Activated T-helper 17 cell treated with anti-CD3 and anti-CD28 coated beads, Interleukin-2, amount 50 U/mL, for 72 hours (primary cell): Measurements from ENCODE around the gene ULBP1. TPM values are rescaled to one million over a fixed set of nuclear protein-coding genes. Genes with fewer than 3 reads are reported as not detected.
"Not testable (repeated sequence)": the region's sequence is repeated elsewhere in the genome, so short reads cannot be mapped to it uniquely, and the experiment has no call there.

Experiments
- ATAC-seq: fragments of 150-1000 bp; cut with Tn5 transposase; replicated peaks from 2 replicates; pipeline ENCODE4 v1.10.0; 2021; ENCODE audit warnings: mild to moderate bottlenecking, moderate library complexity
- H3K27ac Mint-ChIP-seq: one replicate; pipeline ENCODE4 v1.8.0; 2022; ENCODE audit warnings: mixed read lengths
- H3K27me3 Mint-ChIP-seq: one replicate; pipeline ENCODE4 v1.8.0; 2022; ENCODE audit warnings: mixed read lengths
- H3K36me3 Mint-ChIP-seq: one replicate; pipeline ENCODE4 v1.8.0; 2022; ENCODE audit warnings: low read depth, mild to moderate bottlenecking, mixed read lengths
- H3K4me1 Mint-ChIP-seq: one replicate; pipeline ENCODE4 v1.8.0; 2022; ENCODE audit warnings: mixed read lengths
- H3K4me3 Mint-ChIP-seq: one replicate; pipeline ENCODE4 v1.8.0; 2022; ENCODE audit warnings: mild to moderate bottlenecking, mixed read lengths
- H3K9me3 Mint-ChIP-seq: one replicate; pipeline ENCODE4 v1.8.0; 2022; ENCODE audit warnings: mixed read lengths
- total RNA-seq, 2 donors: library from RNA; stranded (reverse); gene quantifications; one replicate each; pipeline ENCODE4 v1.2.3, GENCODE V29; 2022

ULBP1 gene
- total RNA-seq, 2 donors from 2014 or later, result 0.35 to 0.48 TPM

- Mint-ChIP-seq H3K9me3 (no peaks in the 10 kb centered on the region), H3K36me3 (no peaks in the 10 kb centered on the region)
- ATAC-seq, result no peak
Measured at GRCh38 chr6:150008588-150008987, 44.8 kb downstream of the ULBP1 start.

GRCh38 chr6:150012846-150013784 is 49.4 kb downstream of the ULBP1 start:
- not testable (repeated sequence) for H3K27ac Mint-ChIP-seq, H3K9me3 Mint-ChIP-seq, H3K36me3 Mint-ChIP-seq, ATAC-seq
- Mint-ChIP-seq H3K4me3 (peak overlapping the region; percentile 35), H3K27me3 (peaks cover 69% of the 10 kb centered on the region), H3K4me1 (peaks cover 11% of the 10 kb centered on the region)

More at GRCh38 chr6:150008588-150008987, 44.8 kb downstream of the ULBP1 start:
- Mint-ChIP-seq H3K4me3 (no peak overlapping the region), H3K4me1 (peaks cover 14% of the 10 kb centered on the region), H3K27ac (no peak overlapping the region), H3K27me3 (peaks cover 37% of the 10 kb centered on the region)

- H3K9me3 Mint-ChIP-seq, H3K36me3 Mint-ChIP-seq, H3K27ac Mint-ChIP-seq: not testable (repeated sequence)
- peak; percentile 26 for ATAC-seq
- peak overlapping the region; percentile 35 for H3K4me3 Mint-ChIP-seq
- peaks cover 68% of the 10 kb centered on the region for H3K27me3 Mint-ChIP-seq
- H3K4me1 Mint-ChIP-seq, result peaks cover 11% of the 10 kb centered on the region
Measured at GRCh38 chr6:150013785-150014622, 50.3 kb downstream of the ULBP1 start.

GRCh38 chr6:150014623-150015280 is 51.0 kb downstream of the ULBP1 start:
- H3K27ac Mint-ChIP-seq, H3K4me3 Mint-ChIP-seq, H3K9me3 Mint-ChIP-seq, H3K36me3 Mint-ChIP-seq, ATAC-seq: not testable (repeated sequence)
- H3K4me1 Mint-ChIP-seq, result peaks cover 11% of the 10 kb centered on the region
- peaks cover 70% of the 10 kb centered on the region for H3K27me3 Mint-ChIP-seq

- not testable (repeated sequence) for H3K36me3 Mint-ChIP-seq, H3K27ac Mint-ChIP-seq, H3K9me3 Mint-ChIP-seq, H3K4me3 Mint-ChIP-seq
- Mint-ChIP-seq H3K27me3 (peaks cover 65% of the 10 kb centered on the region), H3K4me1 (peaks cover 11% of the 10 kb centered on the region)
- peak; percentile 46 for ATAC-seq
Measured at GRCh38 chr6:150015281-150016001, 51.7 kb downstream of the ULBP1 start.

GRCh38 chr6:150016324-150017185 is 52.8 kb downstream of the ULBP1 start:
- Mint-ChIP-seq H3K36me3 (no peaks in the 10 kb centered on the region), H3K4me1 (peaks cover 11% of the 10 kb centered on the region), H3K9me3 (no peaks in the 10 kb centered on the region), H3K4me3 (no peak overlapping the region), H3K27me3 (peaks cover 61% of the 10 kb centered on the region), H3K27ac (no peak overlapping the region)
- peak; percentile 76 for ATAC-seq

- Mint-ChIP-seq H3K27me3 (peaks cover 61% of the 10 kb centered on the region), H3K4me1 (peaks cover 11% of the 10 kb centered on the region)
- not testable (repeated sequence) for H3K4me3 Mint-ChIP-seq, ATAC-seq, H3K27ac Mint-ChIP-seq, H3K9me3 Mint-ChIP-seq, H3K36me3 Mint-ChIP-seq
Measured at GRCh38 chr6:150017186-150017521, 53.4 kb downstream of the ULBP1 start.

GRCh38 chr6:150018846-150019580 is 55.3 kb downstream of the ULBP1 start:
- H3K4me3 Mint-ChIP-seq, result no peak overlapping the region
- H3K27me3 Mint-ChIP-seq, result peaks cover 52% of the 10 kb centered on the region
- no peaks in the 10 kb centered on the region for H3K36me3 Mint-ChIP-seq
- no peaks in the 10 kb centered on the region for H3K9me3 Mint-ChIP-seq
- no peak for ATAC-seq
- no peak overlapping the region for H3K27ac Mint-ChIP-seq
- H3K4me1 Mint-ChIP-seq, result peaks cover 11% of the 10 kb centered on the region

GRCh38 chr6:150021870-150022269 is 58.1 kb downstream of the ULBP1 start:
- peaks cover 48% of the 10 kb centered on the region for H3K27me3 Mint-ChIP-seq
- H3K4me3 Mint-ChIP-seq, H3K27ac Mint-ChIP-seq, H3K9me3 Mint-ChIP-seq, H3K36me3 Mint-ChIP-seq, H3K4me1 Mint-ChIP-seq, ATAC-seq: not testable (repeated sequence)

Other genes with a start within 250 kb of the ULBP1 start
- gene LATS1, start 245.8 kb upstream of the ULBP1 start, total RNA-seq, result 10 to 100 TPM; 21.5 to 27.9 TPM
- gene NUP43, start 217.4 kb upstream of the ULBP1 start, total RNA-seq, result 10 to 100 TPM; 54.6 to 84.8 TPM
- 10 to 100 TPM; 48.6 to 89.5 TPM for gene PCMT1, start 214.2 kb upstream of the ULBP1 start, total RNA-seq
- gene LRP11, start 99.6 kb upstream of the ULBP1 start, total RNA-seq, result 1 to 10 TPM; 6.5 to 9.6 TPM
- gene RAET1E, start 65.8 kb upstream of the ULBP1 start, total RNA-seq, result 1 to 10 TPM in 1 of 2 donors, under 1 TPM in 1; 0.99 to 4.9 TPM
- gene RAET1G, start 40.8 kb upstream of the ULBP1 start, total RNA-seq, result not detected
- gene ULBP2, start 21.9 kb upstream of the ULBP1 start, total RNA-seq, result not detected
- not detected for gene RAET1L, start 61.6 kb downstream of the ULBP1 start, total RNA-seq
- 1 to 10 TPM in 1 of 2 donors, not detected in 1; 1.1 TPM for gene ULBP3, start 105.2 kb downstream of the ULBP1 start, total RNA-seq
- not detected for gene PPP1R14C, start 179.1 kb downstream of the ULBP1 start, total RNA-seq